Choroid plexus epithelial cell (primary cell): ENCODE results near the gene RAP2A.

Source experiments
- DNase-seq: peaks from one replicate; pipeline ENCODE4 v3.0.0-alpha.2; 2010; ENCODE audit warnings: low read depth
- H3K4me3 ChIP-seq: 2 replicates; pipeline ENCODE4 v1.5.1; 2011; ENCODE audit warnings: low read depth, mild to moderate bottlenecking, control low read depth, low read length, moderate library complexity
- CTCF ChIP-seq: conservative IDR thresholded peaks from 2 replicates; pipeline ENCODE4 v1.5.1; 2011; ENCODE audit warnings: low read depth, mild to moderate bottlenecking, control low read depth, inconsistent platforms, low read length, moderate library complexity

The RAP2A gene

GRCh38 chr13:97433727-97434396, at the start of gene RAP2A:
Gene RAP2A (plus strand): TSS chr13:97434169. CDS start chr13:97434471, 302 bp downstream.
- peak within 1 kb of the TSS; percentile 78 for H3K4me3 ChIP-seq
- no peak for TF ChIP-seq CTCF
- DNase-seq, result peak; percentile 97

GRCh38 chr13:97384371-97384770, 49.6 kb upstream of the RAP2A start:
- no peak overlapping the region for H3K4me3 ChIP-seq
- DNase-seq, result no peak
- no peak for TF ChIP-seq CTCF

GRCh38 chr13:97385146-97385545, 48.8 kb upstream of the RAP2A start:
- no peak overlapping the region for H3K4me3 ChIP-seq

GRCh38 chr13:97385854-97386253, 48.1 kb upstream of the RAP2A start:
- TF ChIP-seq CTCF, result no peak
- peak; percentile 40 for DNase-seq

More at GRCh38 chr13:97385146-97385545, 48.8 kb upstream of the RAP2A start:
- no peak for DNase-seq
- TF ChIP-seq CTCF, result no peak

GRCh38 chr13:97386801-97387484, 47.0 kb upstream of the RAP2A start:
- H3K4me3 ChIP-seq, result no peak overlapping the region
- DNase-seq, result peak; percentile 25
- no peak for TF ChIP-seq CTCF

More at GRCh38 chr13:97385854-97386253, 48.1 kb upstream of the RAP2A start:
- H3K4me3 ChIP-seq, result no peak overlapping the region

- no peak overlapping the region for H3K4me3 ChIP-seq
- DNase-seq, result no peak
- no peak for TF ChIP-seq CTCF
Observed at GRCh38 chr13:97387485-97387839, 46.5 kb upstream of the RAP2A start.

- no peak for TF ChIP-seq CTCF
- DNase-seq, result no peak
- no peak overlapping the region for H3K4me3 ChIP-seq
Observed at GRCh38 chr13:97387890-97388289, 46.1 kb upstream of the RAP2A start.
